Measurements from ENCODE around the gene CCDC110.
"Not testable (repeated sequence)": the region's sequence is repeated elsewhere in the genome, so short reads cannot be mapped to it uniquely, and the experiment has no call there.

CCDC110 gene
- total RNA-seq: 0.24 to 0.77 reads per million in 2 donors

DNA sequence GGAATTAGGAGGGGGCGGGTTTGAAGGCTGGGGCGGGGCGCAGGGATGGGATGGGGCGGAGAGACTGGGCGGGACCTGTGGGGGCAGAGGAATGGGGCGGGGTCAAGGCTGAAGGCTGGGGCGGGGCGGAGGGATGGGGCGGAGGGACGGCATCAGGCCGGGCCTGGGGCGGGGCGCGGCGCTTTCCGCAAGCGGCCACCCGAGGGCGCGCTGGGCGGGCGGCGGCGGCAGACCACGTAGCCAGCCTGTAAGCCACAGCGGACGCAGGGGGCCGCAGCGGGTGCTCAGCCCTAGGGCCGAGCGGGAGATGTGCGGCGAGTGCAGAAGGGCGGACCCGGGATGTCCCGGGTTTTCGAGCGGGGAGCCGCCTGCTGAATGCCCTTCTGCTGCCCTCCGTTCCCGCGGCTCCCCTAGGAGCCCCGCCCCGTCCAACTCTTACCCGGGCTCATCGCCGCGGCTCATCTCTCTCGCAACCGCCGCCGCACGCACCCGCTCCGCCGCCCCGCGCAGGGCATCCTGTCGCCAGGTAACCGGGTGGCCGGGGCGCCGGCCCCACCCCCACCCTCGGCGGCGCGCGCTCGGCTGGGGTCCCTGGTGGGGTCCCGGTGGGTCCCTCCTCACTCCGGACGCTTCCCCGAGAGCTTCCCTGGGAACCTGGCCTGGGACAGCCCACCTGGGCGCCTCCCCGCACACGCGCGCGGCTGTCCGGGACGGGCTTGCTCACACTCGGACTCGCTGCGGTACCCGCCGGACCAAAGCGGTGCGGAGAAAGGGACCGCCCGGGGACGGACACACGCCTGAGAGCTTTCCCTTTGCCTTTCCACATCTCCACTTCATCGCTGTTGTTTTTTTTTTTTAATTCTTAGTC is at the start of gene CCDC110:
CCDC110 (minus strand) TSS at position 499 of the 868 bp plus-strand sequence; CDS start at position 449, 50 bp downstream.
- peak; percentile 95 for DNase-seq

DNA sequence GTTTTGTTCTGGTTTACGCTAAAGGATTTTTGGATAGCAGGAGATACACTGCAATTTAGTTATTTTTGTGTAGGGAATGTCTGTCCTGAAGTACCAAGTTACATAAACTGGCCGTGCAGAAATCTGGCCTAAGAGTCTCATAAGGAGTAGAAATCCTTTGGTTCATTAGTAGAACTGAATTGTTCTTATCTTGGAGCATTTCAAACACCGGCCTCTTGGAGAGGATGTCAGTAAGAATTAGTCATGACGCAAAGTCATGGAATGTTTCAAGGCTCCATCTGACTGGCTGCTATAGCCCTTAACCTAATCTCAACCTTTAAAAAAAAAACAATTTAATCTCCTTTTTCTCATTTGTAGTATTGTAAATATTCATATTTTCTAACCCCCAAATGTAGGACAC is 48.6 kb upstream of the CCDC110 start:
- no peak for DNase-seq

- DNase-seq: no peak
Observed at GRCh38 chr4:185518494-185518893, 47.0 kb upstream of the CCDC110 start.

- DNase-seq: no peak
Observed at GRCh38 chr4:185518069-185518468, 46.5 kb upstream of the CCDC110 start.

DNA sequence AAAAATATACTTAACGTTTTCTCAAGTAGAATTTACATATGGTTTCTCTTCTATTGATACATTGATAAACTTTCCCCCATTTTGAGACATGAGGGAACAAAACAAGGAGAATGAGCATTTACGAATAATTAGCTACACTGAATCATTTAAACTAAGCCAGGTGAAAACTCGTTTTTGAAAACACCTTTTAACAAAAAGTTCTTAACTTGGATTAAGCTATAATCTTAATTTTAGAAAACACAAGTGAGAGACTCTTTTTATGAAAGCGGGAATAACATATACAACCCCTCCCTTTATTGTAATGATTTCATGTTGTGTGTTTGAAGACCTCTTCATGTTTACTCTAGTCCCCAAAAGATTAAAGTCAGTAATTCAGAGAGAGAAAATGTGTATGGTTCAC is 43.7 kb upstream of the CCDC110 start:
- DNase-seq: no peak

DNA sequence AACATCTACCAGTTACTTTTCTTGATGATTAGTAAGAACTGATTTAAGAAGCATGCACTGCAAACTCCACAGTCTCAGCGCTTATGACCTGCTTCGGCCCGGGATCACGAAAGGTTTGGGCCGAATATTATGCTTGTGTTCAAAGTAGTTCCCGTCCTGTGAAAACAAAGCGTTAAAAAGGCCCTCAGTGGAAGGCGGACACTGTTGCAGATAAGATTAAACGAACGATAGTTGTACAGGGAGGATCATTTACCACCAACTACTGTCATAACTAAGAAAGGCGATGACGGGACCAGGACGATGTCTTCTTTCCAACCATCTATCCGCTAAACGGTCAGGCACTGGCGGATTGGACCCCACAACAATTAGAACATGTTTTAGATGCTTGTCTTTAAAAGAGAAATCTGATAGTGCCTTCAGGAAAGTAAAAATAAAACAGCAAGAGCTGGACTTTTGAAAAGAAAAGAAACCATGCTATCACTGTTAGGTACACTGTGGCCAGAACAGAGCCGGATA is 42.7 kb upstream of the CCDC110 start:
- DNase-seq: no peak

DNA sequence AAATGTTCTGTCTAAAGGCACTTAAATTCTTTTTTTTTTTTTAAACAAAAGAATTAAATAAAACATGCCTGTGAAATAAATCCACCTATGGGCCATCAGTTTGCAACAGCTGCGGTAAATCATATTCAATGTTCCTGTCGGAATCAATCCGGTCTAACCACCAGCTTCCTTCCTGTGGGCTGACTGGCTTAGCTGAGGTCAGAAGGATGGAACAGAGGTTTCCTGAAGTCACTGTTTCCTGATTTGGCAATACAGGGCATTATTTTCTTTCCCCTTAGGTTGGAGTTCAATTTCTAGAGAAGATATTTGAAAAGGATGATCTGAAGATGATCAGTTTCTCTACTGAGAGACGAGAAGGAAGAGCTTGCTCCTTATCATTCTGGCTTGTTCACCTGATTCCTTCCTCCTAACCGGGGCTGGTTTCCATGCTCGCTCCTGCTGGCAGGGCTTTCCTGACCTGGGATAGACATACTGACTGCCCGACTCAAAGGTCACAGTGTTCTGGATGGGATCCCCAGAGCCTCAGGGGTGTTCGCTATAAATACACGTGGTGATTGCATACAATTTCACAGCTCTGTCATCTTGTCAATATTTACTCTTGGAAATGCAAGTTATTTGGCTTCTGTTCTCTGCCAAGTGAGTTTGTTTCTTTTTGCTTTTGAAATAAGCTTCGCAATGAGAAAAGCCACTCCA is 42.1 kb upstream of the CCDC110 start:
- peak; percentile 10 for DNase-seq

- no peak for DNase-seq
Observed at GRCh38 chr4:185512516-185512915, 41.0 kb upstream of the CCDC110 start.

GRCh38 chr4:185511243-185511642 is 39.7 kb upstream of the CCDC110 start:
- not testable (repeated sequence) for DNase-seq

GRCh38 chr4:185510806-185511205 is 39.3 kb upstream of the CCDC110 start:
- DNase-seq: no peak

DNA sequence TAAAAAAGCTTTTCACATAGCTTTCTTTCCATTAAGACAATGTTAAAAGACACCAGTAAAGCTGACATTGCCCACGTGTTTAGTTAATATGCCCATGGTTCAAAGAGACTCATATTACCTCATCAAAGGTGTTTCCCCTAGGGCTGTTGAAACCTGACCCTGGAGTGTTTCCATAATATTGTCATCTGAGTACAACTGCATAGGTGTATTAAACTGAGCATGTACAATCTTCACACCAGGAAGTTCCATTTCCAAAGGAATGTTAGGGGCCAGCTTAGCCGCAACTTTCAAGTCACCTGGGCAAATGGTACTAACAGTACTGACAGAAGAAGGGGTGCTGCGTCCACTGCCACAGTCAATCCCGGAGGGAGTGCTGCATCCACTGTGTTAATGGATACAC is 36.6 kb upstream of the CCDC110 start:
- no peak for DNase-seq

GRCh38 chr4:185506422-185506821 is 34.9 kb upstream of the CCDC110 start:
- DNase-seq: no peak

GRCh38 chr4:185504098-185505047 is 32.8 kb upstream of the CCDC110 start:
- DNase-seq: no peak

GRCh38 chr4:185502386-185502785 is 30.9 kb upstream of the CCDC110 start:
- no peak for DNase-seq

DNA sequence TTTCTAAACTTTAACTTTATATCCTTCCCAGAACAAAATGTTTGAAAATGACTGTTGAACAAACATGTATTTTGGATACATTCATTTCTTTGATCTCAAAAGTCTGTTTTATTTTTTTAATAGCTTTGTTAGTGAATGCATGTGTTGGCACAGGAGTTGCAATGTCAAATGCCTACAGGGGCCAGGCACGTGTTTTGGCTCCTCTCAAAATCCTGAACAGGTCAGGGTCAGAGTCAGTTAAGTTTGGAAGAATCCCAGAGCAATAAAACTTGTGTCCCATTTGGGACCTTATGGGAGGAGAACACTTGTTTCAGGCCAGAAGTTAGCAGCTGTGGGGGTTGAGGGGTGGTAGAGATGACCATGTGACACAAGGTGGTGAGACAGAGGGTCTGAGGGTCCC is 29.0 kb upstream of the CCDC110 start:
- DNase-seq: no peak

DNA sequence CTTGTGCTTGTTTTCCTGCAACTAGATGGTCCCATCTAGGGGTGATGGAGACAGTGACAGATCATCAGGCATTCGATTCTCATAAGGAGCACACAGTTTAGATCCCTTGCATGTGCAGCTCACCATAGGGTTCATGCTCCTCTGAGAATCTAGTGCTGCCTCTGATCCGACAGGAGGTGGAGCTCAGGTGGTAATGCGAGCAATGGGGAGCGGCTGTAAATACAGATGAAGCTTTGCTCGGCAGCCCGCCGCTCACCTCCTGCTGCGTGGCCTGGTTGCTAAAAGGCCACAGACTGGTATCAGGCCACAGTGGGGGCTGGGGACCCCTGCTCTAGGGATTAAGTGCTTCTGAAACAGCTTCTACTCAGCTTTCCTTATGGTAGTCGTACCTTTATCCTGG is 28.5 kb upstream of the CCDC110 start:
- no peak for DNase-seq

- DNase-seq: no peak
Observed at GRCh38 chr4:185488650-185489049, 17.1 kb upstream of the CCDC110 start.

DNA sequence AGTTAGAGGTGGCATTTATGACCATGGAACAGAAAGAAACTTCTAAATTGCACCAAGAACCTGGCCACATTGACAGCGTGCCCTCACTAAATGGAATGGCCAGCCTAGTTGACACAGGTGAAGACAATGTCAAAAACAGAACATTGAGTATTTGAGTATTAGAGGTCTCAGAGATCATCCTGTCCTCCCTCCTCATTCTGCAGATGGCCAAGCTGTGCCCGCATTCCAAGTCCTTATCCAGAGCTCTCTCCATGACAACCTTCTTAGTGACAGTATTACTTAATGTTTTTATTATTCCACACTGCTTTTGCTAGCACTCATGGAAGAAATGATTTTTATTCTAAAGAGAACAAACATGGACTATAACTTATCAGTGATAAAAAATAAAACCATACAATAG is 9.9 kb upstream of the CCDC110 start:
- no peak for DNase-seq

DNA sequence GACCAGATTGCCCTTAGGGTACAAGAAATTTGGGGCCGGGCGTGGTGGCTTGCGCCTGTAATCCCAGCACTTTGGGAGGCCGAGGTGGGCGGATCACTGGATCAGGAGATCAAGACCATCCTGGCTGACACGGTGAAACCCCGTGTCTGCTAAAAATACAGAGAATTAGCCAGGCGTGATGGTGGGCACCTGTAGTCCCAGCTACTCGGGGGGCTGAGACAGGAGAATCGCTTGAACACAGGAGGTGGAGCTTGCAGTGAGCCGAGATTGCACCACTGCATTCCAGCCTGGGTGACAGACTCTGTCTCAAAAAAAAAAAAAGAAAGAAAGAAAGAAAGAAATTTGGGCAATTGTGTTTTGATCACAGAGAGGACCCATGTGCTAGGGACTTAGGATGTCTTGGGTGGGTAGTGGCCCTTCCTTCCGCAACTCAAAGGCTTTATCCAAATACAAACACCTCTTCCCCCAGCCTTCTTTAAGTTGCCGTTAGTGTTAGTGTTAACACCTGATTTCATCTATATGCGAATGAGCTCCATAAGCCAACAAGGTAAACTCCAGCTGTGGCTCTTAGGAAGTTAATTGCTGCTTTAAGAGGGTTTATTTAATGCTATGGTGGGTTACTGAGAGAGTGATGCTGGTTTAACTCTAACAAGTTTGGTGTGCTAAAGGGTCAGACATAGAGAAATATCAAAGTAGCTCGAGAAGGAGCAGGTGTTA is 8.6 kb upstream of the CCDC110 start:
- no peak for DNase-seq

GRCh38 chr4:185479507-185479971 is 8.0 kb upstream of the CCDC110 start:
- DNase-seq: no peak

GRCh38 chr4:185473247-185473646 is 1.7 kb upstream of the CCDC110 start:
- DNase-seq: no peak

GRCh38 chr4:185472103-185472542 is 590 bp upstream of the CCDC110 start:
- DNase-seq: no peak

Measured in T-helper 9 cell (primary cell).